Measurements from ENCODE around the gene PALMD. TPM values are rescaled to one million over a fixed set of nuclear protein-coding genes. Genes with fewer than 3 reads are reported as not detected.

Gene PALMD
- total and polyA plus RNA-seq, 8 donors: 2.6 to 15.4 (median 4.8) TPM

DNA sequence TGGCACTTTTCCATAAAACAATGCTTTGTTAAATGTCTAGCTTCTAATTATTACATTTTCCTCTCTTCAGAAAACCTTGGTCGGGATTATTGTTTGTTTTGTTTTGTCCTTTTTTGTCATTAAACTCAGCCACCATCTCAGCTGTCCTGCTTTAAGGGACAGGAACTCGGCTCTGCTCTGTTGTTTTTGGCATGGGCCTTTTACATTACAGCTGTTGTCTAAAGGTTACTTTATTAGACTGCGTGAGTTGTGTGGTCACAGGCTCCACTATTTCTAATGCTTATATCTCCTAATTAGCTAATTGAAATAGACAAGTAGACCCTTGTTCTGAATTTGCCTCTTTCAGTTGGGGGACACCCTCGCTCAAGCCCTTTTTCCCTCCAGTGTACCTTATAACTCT lies 1.6 kb downstream of the PALMD start:
- intact Hi-C loops (cut with DNase I): no loop called here
- FAIRE-seq: no peak
- H3K4me3 ChIP-seq: peak overlapping the region in 2 of 4 donors; percentile 20 to 41

DNA sequence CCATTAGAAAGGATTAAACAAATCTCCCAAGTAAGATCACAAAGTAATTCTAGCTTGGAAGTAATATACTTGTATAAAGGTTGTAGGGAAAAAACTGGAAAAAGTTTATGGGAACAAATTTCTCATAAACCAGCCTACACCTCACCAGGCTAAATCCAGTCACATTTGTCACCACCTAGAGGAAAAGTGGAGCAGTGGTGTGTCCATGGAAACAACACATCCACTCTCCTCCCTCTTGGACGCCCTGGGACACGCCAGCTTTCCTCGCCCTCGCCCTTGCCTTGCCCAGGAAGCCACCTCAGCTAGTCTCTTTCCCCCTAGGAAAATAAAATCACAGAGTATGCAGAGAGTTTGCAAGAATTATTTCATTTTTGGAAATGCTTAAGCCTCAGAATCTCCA lies 2.2 kb downstream of the PALMD start:
- no peaks in the 10 kb centered on the region for H3K9me3 ChIP-seq
- TF ChIP-seq, protein P1, sequence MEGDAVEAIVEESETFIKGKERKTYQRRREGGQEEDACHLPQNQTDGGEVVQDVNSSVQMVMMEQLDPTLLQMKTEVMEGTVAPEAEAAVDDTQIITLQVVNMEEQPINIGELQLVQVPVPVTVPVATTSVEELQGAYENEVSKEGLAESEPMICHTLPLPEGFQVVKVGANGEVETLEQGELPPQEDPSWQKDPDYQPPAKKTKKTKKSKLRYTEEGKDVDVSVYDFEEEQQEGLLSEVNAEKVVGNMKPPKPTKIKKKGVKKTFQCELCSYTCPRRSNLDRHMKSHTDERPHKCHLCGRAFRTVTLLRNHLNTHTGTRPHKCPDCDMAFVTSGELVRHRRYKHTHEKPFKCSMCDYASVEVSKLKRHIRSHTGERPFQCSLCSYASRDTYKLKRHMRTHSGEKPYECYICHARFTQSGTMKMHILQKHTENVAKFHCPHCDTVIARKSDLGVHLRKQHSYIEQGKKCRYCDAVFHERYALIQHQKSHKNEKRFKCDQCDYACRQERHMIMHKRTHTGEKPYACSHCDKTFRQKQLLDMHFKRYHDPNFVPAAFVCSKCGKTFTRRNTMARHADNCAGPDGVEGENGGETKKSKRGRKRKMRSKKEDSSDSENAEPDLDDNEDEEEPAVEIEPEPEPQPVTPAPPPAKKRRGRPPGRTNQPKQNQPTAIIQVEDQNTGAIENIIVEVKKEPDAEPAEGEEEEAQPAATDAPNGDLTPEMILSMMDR (IDR thresholded peaks at IDR 0.05): no peak
- H3K4me3 ChIP-seq: peak overlapping the region in 1 of 4 donors; percentile 41
- FAIRE-seq: no peak
- H3K27ac ChIP-seq: peak overlapping the region in 2 of 4 donors; percentile 55 to 68
- no peaks in the 10 kb centered on the region for H3K36me3 ChIP-seq
- intact Hi-C loops (cut with DNase I): no loop called here
- peaks cover 0 to 8% (median 0%) of the 10 kb centered on the region in 3 donors for H3K4me1 ChIP-seq
- H3K27me3 ChIP-seq: peaks cover 0 to 6% (median 0%) of the 10 kb centered on the region in 4 donors
- 54 to 63% methylated on average over 4 of the region's 4 CpGs for WGBS, 2 donors
- ATAC-seq: peak in 3 of 4 donors; percentile 67 to 68 (median 67)
- peak in 3 of 6 donors; percentile 3 to 18 (median 17) for DNase-seq

More for the DNA sequence above, 1.6 kb downstream of the PALMD start:
- DNase-seq: no peak
- 27% methylated on average over 4 of the region's 4 CpGs for WGBS, 2 donors
- H3K27ac ChIP-seq: peak overlapping the region in 2 of 4 donors; percentile 55 to 68
- H3K36me3 ChIP-seq: no peaks in the 10 kb centered on the region
- peak in 2 of 4 donors; percentile 39 to 44 for ATAC-seq
- peaks cover 0 to 6% (median 0%) of the 10 kb centered on the region in 4 donors for H3K27me3 ChIP-seq
- TF ChIP-seq, protein P1 (IDR thresholded peaks at IDR 0.05): no peak
- no peaks in the 10 kb centered on the region for H3K9me3 ChIP-seq
- peaks cover 0 to 8% (median 0%) of the 10 kb centered on the region in 3 donors for H3K4me1 ChIP-seq

DNA sequence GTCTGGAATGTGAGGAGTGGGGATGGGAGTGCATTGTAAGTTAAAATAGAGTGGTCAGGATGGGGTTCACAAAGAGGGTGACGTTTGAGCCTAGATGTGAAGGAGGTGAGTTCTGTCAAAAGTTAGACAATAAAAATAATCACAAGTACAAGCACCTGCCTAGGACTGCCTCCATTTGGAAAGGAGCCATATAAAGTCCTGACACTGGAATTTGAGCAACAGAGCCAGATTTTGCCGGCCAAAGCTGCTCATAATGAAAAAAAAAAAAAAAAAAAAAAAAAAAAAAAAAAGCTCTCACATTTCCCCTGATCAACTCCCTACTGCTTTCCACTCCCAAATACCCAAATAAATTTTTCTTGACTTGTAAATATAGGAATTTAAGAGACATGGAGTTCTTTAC lies 4.1 kb downstream of the PALMD start:
- Histone ChIP-seq H3K36me3 (no peaks in the 10 kb centered on the region), H3K4me1 (peaks cover 0 to 8% (median 0%) of the 10 kb centered on the region in 3 donors), H3K9me3 (no peaks in the 10 kb centered on the region), H3K27ac (peak overlapping the region in 2 of 4 donors; percentile 19 to 20), H3K27me3 (peaks cover 0 to 6% (median 0%) of the 10 kb centered on the region in 4 donors), H3K4me3 (no peak overlapping the region)
- TF ChIP-seq, protein P1 (IDR thresholded peaks at IDR 0.05): no peak
- ATAC-seq (peak in 2 of 4 donors; percentile 6 to 38), DNase-seq (no peak), FAIRE-seq (no peak)
- WGBS, 2 donors: 19 to 30% methylated on average over 2 of the region's 2 CpGs
- intact Hi-C loops (cut with DNase I): no loop called here

DNA sequence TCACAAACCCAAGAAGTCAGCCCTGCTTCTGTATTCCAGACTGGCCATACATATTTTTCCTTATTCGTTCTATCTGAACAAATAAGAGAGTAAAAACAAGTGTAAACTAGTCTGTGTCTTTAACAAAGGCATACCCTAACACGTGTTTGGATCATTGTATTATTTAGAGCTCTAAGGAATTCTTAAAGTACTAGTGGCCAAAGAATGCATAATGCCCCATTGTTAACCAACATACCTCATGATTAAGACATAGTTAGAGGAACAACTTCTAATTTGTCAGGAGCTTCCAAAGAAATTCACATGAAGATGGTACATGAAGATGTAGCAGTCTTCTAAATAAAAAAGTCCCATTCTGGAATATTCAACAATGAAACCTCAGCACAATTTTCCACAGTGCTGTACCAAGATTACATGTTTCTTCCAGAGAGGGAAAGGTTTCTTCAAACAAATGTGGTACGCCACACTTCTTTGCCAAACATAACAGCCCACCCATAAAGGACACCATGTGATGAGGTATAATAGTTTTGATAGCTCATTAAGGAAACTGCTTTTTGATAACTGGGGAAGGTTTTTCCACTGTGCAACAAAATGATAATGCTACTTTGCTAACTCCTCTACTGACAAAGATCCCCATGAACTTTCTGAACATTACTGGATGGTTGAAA lies 5.0 kb downstream of the PALMD start:
- no peak for DNase-seq
- FAIRE-seq: no peak
- Histone ChIP-seq H3K27ac (peak overlapping the region in 2 of 4 donors; percentile 19 to 20), H3K9me3 (no peaks in the 10 kb centered on the region), H3K4me1 (peaks cover 0 to 4% (median 0%) of the 10 kb centered on the region in 3 donors), H3K27me3 (peaks cover 0 to 6% (median 0%) of the 10 kb centered on the region in 4 donors), H3K4me3 (no peak overlapping the region), H3K36me3 (no peaks in the 10 kb centered on the region)
- WGBS, 2 donors: 37 to 47% methylated on average over 3 of the region's 3 CpGs
- intact Hi-C loops (cut with DNase I): no loop called here
- TF ChIP-seq, protein P1 (IDR thresholded peaks at IDR 0.05): no peak
- ATAC-seq: no peak

DNA sequence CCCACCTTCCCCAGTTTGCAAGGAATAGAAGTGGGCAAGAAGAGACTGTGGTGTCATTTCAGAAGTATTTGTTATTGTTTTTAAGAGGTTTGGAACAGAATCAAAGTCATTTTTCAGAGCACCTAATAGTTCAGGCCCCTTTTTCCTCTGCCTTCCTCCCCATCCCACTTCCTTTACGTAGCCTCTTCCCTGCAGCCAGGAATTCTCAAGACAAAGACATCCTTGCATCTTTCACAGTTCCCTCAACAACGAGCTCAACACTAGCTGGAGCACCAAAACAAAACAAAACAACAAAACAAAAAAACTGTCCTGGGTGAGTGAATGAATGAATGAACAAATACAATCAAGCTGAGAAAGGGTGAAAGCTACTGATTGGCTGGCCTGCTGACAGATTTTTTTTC lies 7.0 kb downstream of the PALMD start:
- TF ChIP-seq, protein P1 (IDR thresholded peaks at IDR 0.05): no peak
- Histone ChIP-seq H3K27me3 (no peaks in the 10 kb centered on the region), H3K27ac (no peak overlapping the region), H3K9me3 (no peaks in the 10 kb centered on the region), H3K36me3 (no peaks in the 10 kb centered on the region), H3K4me1 (peaks cover 0 to 4% (median 0%) of the 10 kb centered on the region in 3 donors), H3K4me3 (no peak overlapping the region)
- FAIRE-seq: no peak
- DNase-seq: no peak
- 52 to 61% methylated on average over 2 of the region's 2 CpGs for WGBS, 2 donors
- intact Hi-C loops (cut with DNase I): no loop called here
- ATAC-seq: no peak
